Airway epithelial cell (primary cell): ENCODE results near the gene DPP3. TPM values are rescaled to one million over a fixed set of nuclear protein-coding genes. Genes with fewer than 3 reads are reported as not detected.

Source experiments
- total RNA-seq: library from RNA; depleted of rRNA; stranded (reverse); fragments of >200 nt; gene quantifications from 2 replicates; pipeline ENCODE4 v1.2.3, GENCODE V29; 2015

The DPP3 gene, protein sequence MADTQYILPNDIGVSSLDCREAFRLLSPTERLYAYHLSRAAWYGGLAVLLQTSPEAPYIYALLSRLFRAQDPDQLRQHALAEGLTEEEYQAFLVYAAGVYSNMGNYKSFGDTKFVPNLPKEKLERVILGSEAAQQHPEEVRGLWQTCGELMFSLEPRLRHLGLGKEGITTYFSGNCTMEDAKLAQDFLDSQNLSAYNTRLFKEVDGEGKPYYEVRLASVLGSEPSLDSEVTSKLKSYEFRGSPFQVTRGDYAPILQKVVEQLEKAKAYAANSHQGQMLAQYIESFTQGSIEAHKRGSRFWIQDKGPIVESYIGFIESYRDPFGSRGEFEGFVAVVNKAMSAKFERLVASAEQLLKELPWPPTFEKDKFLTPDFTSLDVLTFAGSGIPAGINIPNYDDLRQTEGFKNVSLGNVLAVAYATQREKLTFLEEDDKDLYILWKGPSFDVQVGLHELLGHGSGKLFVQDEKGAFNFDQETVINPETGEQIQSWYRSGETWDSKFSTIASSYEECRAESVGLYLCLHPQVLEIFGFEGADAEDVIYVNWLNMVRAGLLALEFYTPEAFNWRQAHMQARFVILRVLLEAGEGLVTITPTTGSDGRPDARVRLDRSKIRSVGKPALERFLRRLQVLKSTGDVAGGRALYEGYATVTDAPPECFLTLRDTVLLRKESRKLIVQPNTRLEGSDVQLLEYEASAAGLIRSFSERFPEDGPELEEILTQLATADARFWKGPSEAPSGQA
- 81.5 and 97.4 TPM in 2 replicates for total RNA-seq

DNA sequence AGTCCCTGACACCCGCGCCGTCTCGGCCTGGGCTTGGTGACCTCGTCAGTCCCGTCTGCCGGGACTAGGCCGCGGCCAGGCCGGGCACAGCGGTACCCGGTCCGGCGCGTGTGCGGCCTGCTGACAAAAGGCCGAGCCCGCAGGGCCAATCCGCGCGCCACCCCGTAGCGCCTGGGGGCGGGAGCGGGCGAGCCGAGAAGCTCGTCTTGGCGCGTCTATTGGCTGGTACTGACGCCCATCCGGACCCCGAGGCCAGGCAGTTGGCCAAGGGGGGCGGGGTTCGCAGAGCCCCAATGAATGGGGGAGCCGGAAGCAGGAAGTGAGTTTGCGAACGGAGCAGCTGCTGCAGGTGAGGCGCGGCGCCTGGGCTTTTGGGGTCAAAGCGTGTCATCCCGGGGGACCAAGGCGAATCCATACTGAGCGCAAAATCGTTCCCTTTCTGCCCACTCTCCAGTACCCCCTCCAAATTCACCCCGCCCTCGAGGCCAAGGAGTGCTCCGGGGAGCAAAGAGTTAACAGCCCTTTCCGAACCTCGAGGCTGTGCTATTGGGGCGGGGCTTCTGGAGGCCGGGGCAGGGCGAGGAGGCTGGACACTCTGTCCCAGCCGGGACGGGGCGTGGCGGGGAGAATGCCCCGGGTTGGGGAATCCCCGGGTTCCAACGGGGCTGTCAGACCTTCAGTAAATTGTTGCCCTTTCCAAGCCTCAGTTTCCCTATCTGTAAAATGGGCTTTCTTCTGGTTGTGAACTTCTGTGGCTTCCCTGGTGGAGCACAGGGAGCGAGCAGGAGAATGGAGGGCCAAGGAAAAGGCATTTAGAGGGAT lies at the start of gene DPP3:
Gene DPP3 (plus strand): TSS at position 318 of the 822 bp plus-strand sequence. CDS start 1,767 bp downstream, outside the sequence.

DNA sequence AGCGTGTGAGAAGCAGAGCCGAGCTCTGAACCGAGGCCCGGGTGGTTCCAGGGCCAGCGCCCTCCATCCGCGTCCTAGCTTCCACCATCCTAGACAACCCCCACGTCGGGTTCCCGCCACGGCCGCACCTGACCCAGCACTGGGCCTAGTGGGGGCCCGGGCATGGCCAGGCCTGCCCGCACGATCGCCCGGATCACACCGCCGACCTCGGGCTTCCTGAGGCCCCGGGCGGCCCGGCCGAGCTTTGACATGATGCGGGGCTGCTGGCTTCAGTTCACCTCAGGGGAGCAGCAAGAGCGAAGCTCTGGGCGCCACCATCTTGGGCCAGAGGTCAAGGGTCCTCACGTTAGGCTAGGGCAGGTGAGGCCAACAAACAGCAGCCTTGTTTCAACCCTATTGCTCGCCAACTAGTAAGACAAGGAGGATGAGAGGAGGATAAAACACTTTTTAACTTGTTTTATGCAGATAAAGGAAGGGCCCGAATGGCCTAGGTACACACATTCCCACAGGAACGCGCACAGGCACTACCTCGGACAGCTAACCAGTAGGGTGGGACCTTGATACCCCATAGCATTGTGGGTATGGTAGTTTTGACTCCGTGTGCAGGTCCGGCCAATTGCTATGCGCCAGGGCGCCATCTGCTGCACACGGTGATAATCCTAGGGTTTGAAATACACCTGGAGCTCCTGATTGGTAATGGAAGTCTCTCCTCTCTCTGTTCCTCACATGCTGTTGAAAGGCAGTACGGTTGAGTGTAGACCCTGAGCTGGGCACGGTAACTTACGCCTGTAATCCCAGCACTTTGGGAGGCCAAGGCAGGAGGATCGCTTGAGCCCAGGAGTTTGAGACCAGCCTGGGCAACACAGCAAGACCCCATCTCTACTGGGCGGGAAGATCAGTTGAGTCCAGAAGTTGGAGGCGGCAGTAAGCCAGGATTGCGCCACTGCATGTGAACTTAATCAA lies 41.4 kb upstream of the DPP3 start, which contains the start of gene MRPL11:
Gene MRPL11 (minus strand): TSS at position 345 of the 963 bp plus-strand sequence. CDS start 94 bp downstream, at position 251.

DNA sequence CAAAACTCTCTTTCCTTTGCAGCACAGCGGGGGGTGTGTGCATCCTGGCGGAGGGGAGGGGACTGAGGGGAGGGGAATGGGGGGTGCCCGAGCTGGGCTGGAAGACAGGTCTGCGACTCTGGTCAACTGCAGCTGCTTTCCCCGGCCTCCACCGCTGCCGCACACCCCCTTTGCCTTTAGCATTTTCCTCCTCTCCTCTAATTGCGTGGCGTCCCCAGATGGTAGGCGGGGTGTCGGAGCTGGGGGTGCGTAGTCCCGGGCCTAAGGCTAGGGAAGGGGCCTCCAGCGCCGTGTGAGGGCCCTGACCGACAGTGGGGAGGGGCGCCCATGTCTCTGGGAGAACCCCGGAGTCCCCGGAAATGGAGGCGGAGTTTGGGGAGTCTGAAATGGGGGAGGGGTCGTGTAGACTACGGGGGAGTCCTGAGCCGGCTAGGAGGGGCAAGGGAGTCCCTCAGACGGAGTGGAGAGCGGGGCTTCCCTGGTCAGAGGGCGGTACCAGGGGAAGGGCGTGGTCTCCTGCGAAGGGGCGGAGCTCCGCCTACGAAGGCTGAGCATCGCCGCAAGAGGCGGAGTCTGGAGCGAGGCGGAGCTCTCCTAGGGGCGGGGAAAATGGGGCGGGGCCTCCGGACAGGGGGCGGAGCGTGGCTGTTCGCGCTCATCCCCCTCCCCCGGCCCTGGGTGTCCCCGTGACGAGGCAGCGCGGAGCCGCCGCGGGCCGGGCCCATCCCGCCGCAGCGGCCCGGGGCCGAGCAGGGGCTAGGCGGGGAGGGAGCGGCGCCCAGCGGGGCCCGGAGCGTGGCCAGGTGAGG lies 13.8 kb upstream of the DPP3 start, which contains the start of gene PELI3:
Gene PELI3 (plus strand): TSS at position 681 of the 809 bp plus-strand sequence. CDS start 1,224 bp downstream, outside the sequence.

DNA sequence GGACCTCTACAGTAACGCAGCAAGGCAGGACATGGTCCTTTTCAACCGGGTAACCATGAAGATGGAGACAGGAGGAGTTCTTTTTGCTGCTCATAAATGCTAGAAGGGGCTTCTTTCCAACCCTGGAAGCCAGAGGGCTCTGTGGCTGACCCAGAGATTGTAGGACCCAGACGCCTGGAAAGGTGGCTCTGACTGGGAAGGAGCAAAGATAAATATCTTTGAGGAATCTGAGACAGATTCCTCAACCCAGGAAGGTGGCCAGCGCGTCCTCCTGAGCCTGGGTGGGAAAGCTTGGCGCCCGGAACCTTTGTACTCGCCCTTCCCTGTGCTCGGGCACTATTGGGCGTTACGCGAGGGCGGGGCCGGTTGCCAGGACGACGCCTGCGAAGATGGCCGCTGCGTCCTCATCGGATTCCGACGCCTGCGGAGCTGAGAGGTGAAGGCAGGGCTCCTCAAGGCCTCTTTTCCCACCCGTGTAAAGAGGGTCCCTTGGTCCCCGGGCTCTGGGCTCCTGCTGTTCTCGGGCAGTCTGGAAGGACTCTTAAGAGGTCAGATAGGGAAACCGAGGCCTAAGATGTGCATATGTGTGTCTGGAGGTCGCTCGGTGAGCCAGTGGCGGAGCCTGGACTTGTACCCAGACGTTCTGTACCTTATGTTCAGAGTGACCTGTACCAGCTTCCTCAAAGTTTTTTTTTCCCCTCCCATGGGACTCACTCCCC lies 30.2 kb downstream of the DPP3 start, which contains the start of gene BBS1:
Gene BBS1 (plus strand): TSS at position 365 of the 719 bp plus-strand sequence. CDS start 25 bp downstream, at position 390.

DNA sequence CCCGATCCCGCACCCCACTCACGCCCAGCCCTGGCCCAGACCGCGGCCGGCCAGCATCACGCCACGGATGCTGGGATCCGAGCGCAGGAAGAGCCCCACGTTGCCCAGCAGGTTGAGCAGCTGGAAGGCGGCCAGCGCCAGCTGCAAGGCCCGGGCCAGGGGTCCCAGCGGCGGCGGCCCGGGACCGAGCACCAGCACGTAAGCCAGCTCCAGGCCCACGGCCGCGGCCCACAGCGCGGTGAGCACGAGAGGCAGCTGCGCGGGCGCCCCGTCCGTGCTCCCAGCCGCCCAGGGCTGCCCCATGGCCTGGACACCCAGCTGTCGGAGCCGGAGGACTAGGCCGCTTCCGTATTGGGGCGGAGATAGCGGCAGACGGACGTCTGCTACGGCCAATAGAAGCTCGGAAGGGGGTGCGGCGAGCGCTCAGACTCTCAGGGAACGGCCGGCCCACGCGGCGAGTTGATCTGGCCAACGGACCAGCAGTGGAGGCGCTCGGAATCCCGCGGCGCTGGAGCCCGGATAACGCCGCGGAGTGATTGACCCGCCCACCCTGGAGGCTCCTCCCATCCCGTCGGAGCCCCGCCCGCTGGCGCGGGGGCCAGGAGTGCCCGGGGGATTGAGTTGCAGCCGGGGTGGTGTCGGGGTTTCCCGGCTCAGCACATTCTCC lies 65.6 kb downstream of the DPP3 start, which contains the start of gene ZDHHC24:
Gene ZDHHC24 (minus strand): TSS at position 348 of the 667 bp plus-strand sequence. CDS start 45 bp downstream, at position 303.

DNA sequence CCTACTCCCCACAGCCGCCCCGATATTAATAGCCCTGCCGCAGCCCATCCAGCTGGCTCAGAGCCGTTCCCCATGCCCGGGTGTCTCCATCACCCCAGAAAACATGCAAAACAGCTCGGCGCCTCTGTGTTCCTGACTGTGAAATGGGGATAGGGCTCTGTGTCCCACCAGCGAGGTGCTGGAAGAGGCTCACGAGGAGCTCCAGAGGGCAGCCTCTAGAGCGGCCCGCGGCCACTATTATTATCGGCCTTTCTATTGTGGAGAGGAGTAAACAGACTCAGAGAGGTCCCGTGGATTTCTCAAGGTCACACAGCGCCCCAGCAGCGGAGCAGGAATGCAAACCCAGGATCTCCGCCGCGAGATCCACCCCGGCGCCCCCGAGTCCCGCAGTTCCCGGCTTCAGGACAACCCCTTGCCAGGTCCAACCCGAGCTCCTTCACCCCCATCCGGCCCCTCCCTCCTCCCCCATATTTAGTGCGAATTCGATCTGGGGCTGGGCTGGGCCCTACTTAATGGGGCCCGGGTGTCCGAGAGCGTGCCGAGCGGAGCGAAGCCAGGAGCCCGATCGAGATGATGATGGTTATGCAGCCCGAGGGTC lies 66.2 kb downstream of the DPP3 start, which contains the start of gene ACTN3:
Gene ACTN3 (plus strand): TSS at position 536 of the 598 bp plus-strand sequence. CDS start 35 bp downstream, at position 571.

Other genes starting within 250 kb of the DPP3 start
- gene KLC2, start 222.7 kb upstream of the DPP3 start, total RNA-seq: 21.7 and 30.5 TPM in 2 replicates
- 167 and 188 TPM in 2 replicates for gene RAB1B, start 211.8 kb upstream of the DPP3 start, total RNA-seq
- gene CNIH2, start 202.3 kb upstream of the DPP3 start, total RNA-seq: not detected in 2 replicates
- 132 and 140 TPM in 2 replicates for gene YIF1A, start 191.3 kb upstream of the DPP3 start, total RNA-seq
- gene TMEM151A, start 188.5 kb upstream of the DPP3 start, total RNA-seq: 0.14 TPM in 1 of 2 replicates, not detected in the other
- 1.6 and 2.0 TPM in 2 replicates for gene CD248, start 163.4 kb upstream of the DPP3 start, total RNA-seq
- 58.2 and 67.9 TPM in 2 replicates for gene RIN1, start 144.0 kb upstream of the DPP3 start, total RNA-seq
- gene BRMS1, start 135.3 kb upstream of the DPP3 start, total RNA-seq: 75.5 and 85.1 TPM in 2 replicates
- gene B4GAT1, start 132.8 kb upstream of the DPP3 start, total RNA-seq: 31.2 and 33.5 TPM in 2 replicates
- gene SLC29A2, start 108.7 kb upstream of the DPP3 start, total RNA-seq: 5.9 and 8.7 TPM in 2 replicates
- gene NPAS4, start 59.4 kb upstream of the DPP3 start, total RNA-seq: not detected in 2 replicates
- gene MRPL11, start 41.6 kb upstream of the DPP3 start, total RNA-seq: 64.4 and 64.7 TPM in 2 replicates
- gene PELI3, start 13.5 kb upstream of the DPP3 start, total RNA-seq: 8.1 and 8.3 TPM in 2 replicates
- 20.9 and 23.9 TPM in 2 replicates for gene BBS1, start 30.2 kb downstream of the DPP3 start, total RNA-seq
- gene ZDHHC24, start 65.6 kb downstream of the DPP3 start, total RNA-seq: 23.7 and 24.4 TPM in 2 replicates
- gene ACTN3, start 66.5 kb downstream of the DPP3 start, total RNA-seq: 0.14 TPM in 1 of 2 replicates, not detected in the other
- gene CTSF, start 88.2 kb downstream of the DPP3 start, total RNA-seq: 3.2 and 4.6 TPM in 2 replicates
- 0.14 and 0.23 TPM in 2 replicates for gene CCDC87, start 112.6 kb downstream of the DPP3 start, total RNA-seq
- gene CCS, start 112.8 kb downstream of the DPP3 start, total RNA-seq: 14.5 and 22.4 TPM in 2 replicates
- 33.9 and 46.5 TPM in 2 replicates for gene RBM14, start 136.2 kb downstream of the DPP3 start, total RNA-seq
- 87.2 and 102 TPM in 2 replicates for gene RBM4, start 158.3 kb downstream of the DPP3 start, total RNA-seq
- 13.2 and 13.3 TPM in 2 replicates for gene RBM4B, start 197.5 kb downstream of the DPP3 start, total RNA-seq
- gene SPTBN2, start 248.8 kb downstream of the DPP3 start, total RNA-seq: 67.0 and 131 TPM in 2 replicates